Activated CD8-positive, alpha-beta T cell treated with anti-CD3 and anti-CD28 coated beads for 36 hours (primary cell): Measurements from ENCODE around the gene IFI6. TPM values are rescaled to one million over a fixed set of nuclear protein-coding genes. Genes with fewer than 3 reads are reported as not detected.

Source experiments
- ATAC-seq: fragments of 200-7000 bp; cut with Tn5 transposase; one replicate; pipeline ENCODE4 v1.10.0; 2021; ENCODE audit warnings: mild to moderate bottlenecking, moderate library complexity
- CTCF ChIA-PET: fragments of 350-600 bp; sonication (Branson Sonifier 250); formaldehyde crosslinking; loops from one replicate; lab custom pipeline; 2021; ENCODE audit warnings: antibody characterized with exemption; lab: Charles Lee
- POLR2A ChIA-PET: fragments of 350-600 bp; sonication (Branson Sonifier 250); formaldehyde crosslinking; loops from one replicate; lab custom pipeline; 2021; ENCODE audit warnings: antibody characterized with exemption; lab: Charles Lee
- DNase-seq: peaks from one replicate; pipeline ENCODE4 v3.0.0-alpha.2; 2020
- H3K27ac Mint-ChIP-seq: one replicate; pipeline ENCODE4 v1.8.0; 2021; ENCODE audit warnings: mild to moderate bottlenecking, mixed read lengths
- H3K27me3 Mint-ChIP-seq: one replicate; pipeline ENCODE4 v1.8.0; 2021; ENCODE audit warnings: mixed read lengths
- H3K36me3 Mint-ChIP-seq: one replicate; pipeline ENCODE4 v1.8.0; 2021; ENCODE audit warnings: low read depth, mixed read lengths
- H3K4me1 Mint-ChIP-seq: one replicate; pipeline ENCODE4 v1.8.0; 2021; ENCODE audit warnings: low read depth, mixed read lengths
- H3K4me3 Mint-ChIP-seq: one replicate; pipeline ENCODE4 v1.8.0; 2021; ENCODE audit warnings: mild to moderate bottlenecking, moderate library complexity, mixed read lengths
- H3K9me3 Mint-ChIP-seq: one replicate; pipeline ENCODE4 v1.8.0; 2021; ENCODE audit warnings: mixed read lengths
- intact Hi-C: fragments of 100-400 bp; cut with micrococcal nuclease; formaldehyde crosslinking; loops from one replicate; pipeline ENCODE4 v1.10.0; 2022
- total RNA-seq, 2 experiments: library from RNA; stranded (reverse); gene quantifications; one replicate each; pipeline ENCODE4 v1.2.3, GENCODE V29; 2021
- TF ChIP-seq, protein P1 (sequence below): fragments of 200-600 bp; IDR thresholded peaks from one replicate; pipeline ENCODE4 v1.8.0; 2022; ENCODE audit warnings: antibody characterized with exemption, mild to moderate bottlenecking

The IFI6 gene
- total RNA-seq, 2 experiments from 2014 or later: 31.6 to 32.1 TPM

DNA sequence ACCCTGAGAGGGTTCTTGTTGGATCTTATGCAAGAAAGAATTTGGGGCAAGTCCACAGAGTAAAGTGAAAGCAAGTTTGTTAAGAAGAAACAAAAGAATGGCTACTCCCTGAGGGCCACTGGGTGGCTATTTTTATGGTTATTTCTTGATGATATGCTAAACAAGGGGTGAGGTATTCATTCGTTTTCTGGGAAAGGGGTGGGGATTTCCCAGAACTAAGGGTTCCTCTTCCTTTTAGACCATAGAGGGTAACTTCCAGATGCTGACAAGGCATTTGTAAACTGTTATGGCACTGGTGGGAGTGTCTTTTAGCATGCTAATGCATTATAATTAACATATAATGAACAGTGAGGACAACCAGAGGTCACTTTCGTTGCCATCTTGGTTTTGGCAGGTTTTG lies 18.2 kb upstream of the IFI6 start:
- POLR2A ChIA-PET: no interaction called here

DNA sequence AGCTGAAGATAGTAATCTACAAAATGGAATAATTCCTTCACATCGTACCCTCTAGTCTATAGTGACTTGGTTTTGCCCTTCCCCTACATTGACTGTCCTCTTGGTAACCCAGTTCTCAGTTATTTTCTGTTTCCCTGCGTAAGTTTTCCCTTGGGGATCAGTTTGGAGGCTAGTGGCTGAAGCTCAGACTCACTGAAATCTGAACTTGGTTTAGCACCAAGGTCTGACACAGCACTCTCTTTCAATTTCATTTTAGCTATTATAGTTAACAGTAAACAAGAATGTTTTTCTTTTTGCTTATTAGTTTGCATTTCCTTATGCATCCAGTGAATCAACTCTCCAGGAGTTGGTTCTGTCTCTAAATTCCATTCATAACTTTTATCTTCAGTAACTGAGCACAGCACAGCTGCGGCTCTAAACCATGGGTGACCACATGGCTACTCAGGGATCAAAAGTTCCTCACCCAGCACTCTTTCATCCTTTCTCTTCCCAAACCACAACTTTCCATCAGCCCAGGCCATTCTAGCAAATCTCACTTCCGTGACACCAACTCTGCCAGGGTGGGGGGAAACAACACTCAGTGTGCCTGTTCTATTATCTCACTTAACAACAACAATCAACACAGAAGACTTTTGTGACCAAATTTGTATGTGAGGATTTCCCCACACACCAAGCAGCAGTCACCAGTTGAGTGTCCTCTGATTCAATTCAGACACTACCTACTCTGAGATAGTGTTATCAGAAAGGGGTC lies 17.6 kb upstream of the IFI6 start:
- Mint-ChIP-seq H3K9me3 (peaks cover 2% of the 10 kb centered on the region), H3K27ac (no peak overlapping the region), H3K36me3 (no peaks in the 10 kb centered on the region), H3K27me3 (peaks cover 2% of the 10 kb centered on the region), H3K4me3 (no peak overlapping the region), H3K4me1 (peaks cover 5% of the 10 kb centered on the region)
- DNase-seq: peak; percentile 4
- CTCF ChIA-PET: interaction anchor here (1.1 kb wide), 1 partner anchor 20 kb away, joined by 3 read pairs; no protein-coding TSS in a partner anchor
- intact Hi-C loops: no loop called here
- POLR2A ChIA-PET: no interaction called here
- ATAC-seq: peak; percentile 55
- TF ChIP-seq, protein P1, sequence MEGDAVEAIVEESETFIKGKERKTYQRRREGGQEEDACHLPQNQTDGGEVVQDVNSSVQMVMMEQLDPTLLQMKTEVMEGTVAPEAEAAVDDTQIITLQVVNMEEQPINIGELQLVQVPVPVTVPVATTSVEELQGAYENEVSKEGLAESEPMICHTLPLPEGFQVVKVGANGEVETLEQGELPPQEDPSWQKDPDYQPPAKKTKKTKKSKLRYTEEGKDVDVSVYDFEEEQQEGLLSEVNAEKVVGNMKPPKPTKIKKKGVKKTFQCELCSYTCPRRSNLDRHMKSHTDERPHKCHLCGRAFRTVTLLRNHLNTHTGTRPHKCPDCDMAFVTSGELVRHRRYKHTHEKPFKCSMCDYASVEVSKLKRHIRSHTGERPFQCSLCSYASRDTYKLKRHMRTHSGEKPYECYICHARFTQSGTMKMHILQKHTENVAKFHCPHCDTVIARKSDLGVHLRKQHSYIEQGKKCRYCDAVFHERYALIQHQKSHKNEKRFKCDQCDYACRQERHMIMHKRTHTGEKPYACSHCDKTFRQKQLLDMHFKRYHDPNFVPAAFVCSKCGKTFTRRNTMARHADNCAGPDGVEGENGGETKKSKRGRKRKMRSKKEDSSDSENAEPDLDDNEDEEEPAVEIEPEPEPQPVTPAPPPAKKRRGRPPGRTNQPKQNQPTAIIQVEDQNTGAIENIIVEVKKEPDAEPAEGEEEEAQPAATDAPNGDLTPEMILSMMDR: no peak

More for the DNA sequence above, 18.2 kb upstream of the IFI6 start:
- ATAC-seq (no peak), DNase-seq (peak; percentile 19)
- peaks cover 5% of the 10 kb centered on the region for H3K4me1 Mint-ChIP-seq
- H3K9me3 Mint-ChIP-seq: peaks cover 2% of the 10 kb centered on the region
- peaks cover 2% of the 10 kb centered on the region for H3K27me3 Mint-ChIP-seq
- no peaks in the 10 kb centered on the region for H3K36me3 Mint-ChIP-seq
- intact Hi-C loops: no loop called here
- TF ChIP-seq, protein P1: no peak
- CTCF ChIA-PET: no interaction called here
- H3K4me3 Mint-ChIP-seq: no peak overlapping the region
- H3K27ac Mint-ChIP-seq: no peak overlapping the region

DNA sequence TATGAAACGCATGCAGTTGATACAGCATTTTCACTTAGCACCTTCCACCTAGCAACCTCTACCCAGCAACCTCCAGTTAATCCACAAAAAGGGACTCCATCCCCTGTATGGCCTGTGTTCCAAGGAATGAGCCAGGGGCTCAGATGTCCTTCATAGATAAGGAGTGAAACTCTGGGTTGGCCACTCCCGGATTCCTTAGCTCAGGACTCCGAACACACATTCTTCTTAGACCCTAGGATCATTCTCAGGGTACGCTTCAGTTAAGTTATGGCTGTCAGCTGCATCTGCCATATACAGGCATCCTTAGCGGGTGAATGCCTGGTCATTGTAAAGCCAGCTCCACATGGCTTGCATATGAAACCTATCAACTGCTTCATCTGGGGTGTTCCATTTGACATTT lies 15.9 kb upstream of the IFI6 start:
- intact Hi-C loops: no loop called here
- H3K27me3 Mint-ChIP-seq: peaks cover 2% of the 10 kb centered on the region
- peaks cover 5% of the 10 kb centered on the region for H3K4me1 Mint-ChIP-seq
- POLR2A ChIA-PET: no interaction called here
- DNase-seq: no peak
- CTCF ChIA-PET: no interaction called here
- no peak for ATAC-seq
- no peak overlapping the region for H3K27ac Mint-ChIP-seq
- no peaks in the 10 kb centered on the region for H3K36me3 Mint-ChIP-seq
- peaks cover 2% of the 10 kb centered on the region for H3K9me3 Mint-ChIP-seq
- TF ChIP-seq, protein P1: no peak
- no peak overlapping the region for H3K4me3 Mint-ChIP-seq

DNA sequence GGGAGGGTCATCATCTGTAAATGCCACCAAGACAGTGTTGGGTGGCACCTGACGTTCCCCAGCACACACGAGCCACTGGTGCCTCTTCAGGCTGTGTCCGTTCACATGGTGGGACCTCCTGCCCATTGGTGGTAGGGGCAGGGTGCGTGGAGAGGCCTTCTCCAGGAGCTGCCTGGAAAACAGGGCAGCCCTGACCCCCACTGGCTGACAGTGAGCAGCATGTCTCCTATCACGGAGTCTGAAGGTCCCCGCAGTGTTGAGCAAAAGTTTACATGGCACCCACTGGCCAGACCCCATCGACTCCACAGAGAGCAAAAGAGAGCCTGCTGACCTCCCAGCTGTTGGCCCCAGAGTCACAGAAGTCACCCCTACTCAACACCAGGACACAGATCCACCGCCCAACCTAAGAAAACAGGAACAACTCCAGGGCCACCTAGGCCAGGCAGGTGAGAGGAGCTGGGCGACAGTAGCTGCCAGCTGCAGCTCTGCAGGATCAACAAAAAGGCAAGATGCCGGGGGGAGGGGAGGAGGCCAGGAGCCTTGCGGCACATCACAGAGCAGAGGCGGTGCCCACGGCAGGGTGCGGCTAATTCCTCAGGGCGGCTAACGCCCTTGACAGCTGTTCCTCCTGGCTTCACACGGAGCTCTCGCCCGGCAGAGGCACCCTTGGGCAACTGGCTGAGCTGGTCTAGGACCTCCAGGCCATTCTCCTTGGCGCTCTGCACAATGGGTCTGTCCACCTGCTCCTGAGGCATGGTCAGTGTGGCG lies 14.4 kb upstream of the IFI6 start:
- DNase-seq (no peak), ATAC-seq (no peak)
- Mint-ChIP-seq H3K36me3 (peaks cover 3% of the 10 kb centered on the region), H3K9me3 (peaks cover 10% of the 10 kb centered on the region), H3K27ac (no peak overlapping the region), H3K27me3 (no peaks in the 10 kb centered on the region), H3K4me1 (peaks cover 5% of the 10 kb centered on the region), H3K4me3 (no peak overlapping the region)
- ChIA-PET POLR2A (interaction anchor here (1.8 kb wide), 1 partner anchor 16 kb away, joined by 7 read pairs; no protein-coding TSS in a partner anchor), CTCF (interaction anchor here (1.1 to 1.5 kb wide), 2 partner anchors 17 to 24 kb away, joined by 3 to 6 read pairs; no protein-coding TSS in a partner anchor)
- TF ChIP-seq, protein P1: no peak
- intact Hi-C loops: no loop called here

DNA sequence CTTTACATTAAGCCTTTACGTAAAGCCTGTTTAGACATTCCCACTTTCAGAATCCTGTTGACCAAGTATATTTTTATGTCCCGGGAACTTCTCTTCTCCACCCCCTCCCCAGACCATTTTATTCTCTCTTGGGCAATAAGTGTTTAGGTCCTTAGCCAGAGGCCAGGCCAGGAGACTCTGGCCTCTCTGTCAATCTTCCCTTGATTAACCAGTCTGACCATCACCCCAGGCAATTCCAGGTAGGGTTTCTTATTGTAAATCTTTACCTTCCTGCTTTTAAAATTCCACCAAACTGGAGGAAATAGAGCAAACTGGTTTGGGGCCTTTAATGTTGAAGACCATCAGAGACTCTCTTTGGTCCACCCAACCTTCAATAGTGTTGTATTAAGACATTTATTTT lies 12.2 kb upstream of the IFI6 start:
- H3K27me3 Mint-ChIP-seq: no peaks in the 10 kb centered on the region
- peaks cover 8% of the 10 kb centered on the region for H3K36me3 Mint-ChIP-seq
- ATAC-seq (no peak), DNase-seq (no peak)
- TF ChIP-seq, protein P1: no peak
- no peaks in the 10 kb centered on the region for H3K4me1 Mint-ChIP-seq
- H3K27ac Mint-ChIP-seq: no peak overlapping the region
- intact Hi-C loops: no loop called here
- H3K9me3 Mint-ChIP-seq: peaks cover 14% of the 10 kb centered on the region
- ChIA-PET CTCF (no interaction called here), POLR2A (no interaction called here)
- no peak overlapping the region for H3K4me3 Mint-ChIP-seq
